ENCODE results near the gene AGAP1. TPM values are rescaled to one million over a fixed set of nuclear protein-coding genes. Genes with fewer than 3 reads are reported as not detected.

AGAP1 gene
- total and polyA plus RNA-seq, 7 donors, result 10.8 to 42.7 (median 18.6) TPM

- Histone ChIP-seq H3K36me3 (peaks cover 13 to 54% (median 17%) of the 10 kb centered on the region in 4 donors), H3K27ac (no peak overlapping the region), H3K9me3 (no peaks in the 10 kb centered on the region), H3K4me1 (peaks cover 0 to 9% (median 0%) of the 10 kb centered on the region in 4 donors), H3K4me3 (no peak overlapping the region), H3K27me3 (no peaks in the 10 kb centered on the region)
- intact Hi-C loops (cut with DNase I), result no loop called here
- no peak for DNase-seq
- WGBS, 2 donors, result 83 to 92% methylated on average over 6 of the region's 6 CpGs
- TF ChIP-seq EP300 (IDR thresholded peaks at IDR 0.05), result no peak
- TF ChIP-seq POLR2AphosphoS5 (IDR thresholded peaks at IDR 0.05), result no peak
- TF ChIP-seq, protein P1, sequence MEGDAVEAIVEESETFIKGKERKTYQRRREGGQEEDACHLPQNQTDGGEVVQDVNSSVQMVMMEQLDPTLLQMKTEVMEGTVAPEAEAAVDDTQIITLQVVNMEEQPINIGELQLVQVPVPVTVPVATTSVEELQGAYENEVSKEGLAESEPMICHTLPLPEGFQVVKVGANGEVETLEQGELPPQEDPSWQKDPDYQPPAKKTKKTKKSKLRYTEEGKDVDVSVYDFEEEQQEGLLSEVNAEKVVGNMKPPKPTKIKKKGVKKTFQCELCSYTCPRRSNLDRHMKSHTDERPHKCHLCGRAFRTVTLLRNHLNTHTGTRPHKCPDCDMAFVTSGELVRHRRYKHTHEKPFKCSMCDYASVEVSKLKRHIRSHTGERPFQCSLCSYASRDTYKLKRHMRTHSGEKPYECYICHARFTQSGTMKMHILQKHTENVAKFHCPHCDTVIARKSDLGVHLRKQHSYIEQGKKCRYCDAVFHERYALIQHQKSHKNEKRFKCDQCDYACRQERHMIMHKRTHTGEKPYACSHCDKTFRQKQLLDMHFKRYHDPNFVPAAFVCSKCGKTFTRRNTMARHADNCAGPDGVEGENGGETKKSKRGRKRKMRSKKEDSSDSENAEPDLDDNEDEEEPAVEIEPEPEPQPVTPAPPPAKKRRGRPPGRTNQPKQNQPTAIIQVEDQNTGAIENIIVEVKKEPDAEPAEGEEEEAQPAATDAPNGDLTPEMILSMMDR (IDR thresholded peaks at IDR 0.05), result no peak
- TF ChIP-seq POLR2A (IDR thresholded peaks at IDR 0.05), result no peak
Observed at GRCh38 chr2:235804676-235805075, 310.8 kb downstream of the AGAP1 start.

- no peak overlapping the region for H3K27ac ChIP-seq
- WGBS, 2 donors, result 91 to 93% methylated on average over 29 of the region's 29 CpGs
- TF ChIP-seq, protein P1 (IDR thresholded peaks at IDR 0.05), result no peak
- TF ChIP-seq EP300 (IDR thresholded peaks at IDR 0.05), result no peak
- no peak for TF ChIP-seq POLR2AphosphoS5 (IDR thresholded peaks at IDR 0.05)
- no peaks in the 10 kb centered on the region for H3K27me3 ChIP-seq
- H3K36me3 ChIP-seq, result peaks cover 0 to 54% (median 6%) of the 10 kb centered on the region in 4 donors
- H3K9me3 ChIP-seq, result no peaks in the 10 kb centered on the region
- DNase-seq, result no peak
- intact Hi-C loops (cut with DNase I), result no loop called here
- peaks cover 0 to 9% (median 0%) of the 10 kb centered on the region in 4 donors for H3K4me1 ChIP-seq
- H3K4me3 ChIP-seq, result no peak overlapping the region
Observed at GRCh38 chr2:235806986-235807750, 313.3 kb downstream of the AGAP1 start.

DNA sequence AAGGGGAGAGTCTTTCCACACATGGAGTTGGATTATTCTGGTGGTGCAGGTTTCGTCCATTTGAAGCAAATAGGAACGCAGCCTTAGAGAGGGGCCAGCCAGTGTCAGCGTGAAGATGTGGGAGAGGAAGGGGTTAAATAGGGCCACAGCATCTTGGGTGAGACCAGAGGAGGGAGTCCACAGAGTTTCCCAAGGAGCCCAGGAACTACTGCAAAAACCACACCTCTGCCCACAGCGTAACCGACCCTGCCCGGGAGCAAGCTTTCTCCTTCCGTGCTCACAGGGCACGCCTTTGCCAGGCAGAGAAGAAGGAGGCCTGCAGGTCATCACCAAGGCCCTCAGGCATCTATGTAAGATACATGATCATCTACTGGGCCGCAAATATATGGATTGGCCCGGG lies 314.5 kb downstream of the AGAP1 start:
- DNase-seq, result no peak
- Histone ChIP-seq H3K4me1 (peaks cover 0 to 9% (median 0%) of the 10 kb centered on the region in 4 donors), H3K9me3 (no peaks in the 10 kb centered on the region), H3K36me3 (peaks cover 0 to 65% (median 6%) of the 10 kb centered on the region in 4 donors), H3K4me3 (no peak overlapping the region), H3K27me3 (no peaks in the 10 kb centered on the region), H3K27ac (no peak overlapping the region)
- intact Hi-C loops (cut with DNase I), result no loop called here
- 93 to 95% methylated on average over 10 of the region's 10 CpGs for WGBS, 2 donors
- TF ChIP-seq, protein P1 (IDR thresholded peaks at IDR 0.05), result no peak
- TF ChIP-seq EP300 (IDR thresholded peaks at IDR 0.05) (no peak), POLR2AphosphoS5 (IDR thresholded peaks at IDR 0.05) (no peak), POLR2A (IDR thresholded peaks at IDR 0.05) (no peak)

DNA sequence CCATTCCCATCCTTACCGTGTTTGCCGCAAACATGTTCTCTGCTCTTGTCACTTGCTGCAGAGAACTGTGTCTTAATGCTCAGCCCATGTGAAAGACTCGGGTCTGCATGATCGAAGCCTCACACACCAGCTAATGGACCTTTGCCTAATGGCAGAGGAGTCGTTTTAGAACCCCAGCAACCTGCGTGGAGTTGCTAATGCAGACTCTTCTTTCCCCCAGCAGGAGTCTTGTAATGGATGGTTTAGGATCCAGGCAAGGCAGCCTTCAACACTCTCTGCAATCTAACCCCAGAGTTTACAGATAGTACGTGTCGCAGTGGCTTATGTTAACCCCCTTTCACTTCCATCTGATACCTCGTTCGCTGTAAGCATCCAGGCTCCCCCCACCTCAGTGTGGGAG lies 316.4 kb downstream of the AGAP1 start:
- peaks cover 0 to 65% (median 6%) of the 10 kb centered on the region in 4 donors for H3K36me3 ChIP-seq
- no peaks in the 10 kb centered on the region for H3K27me3 ChIP-seq

More for the DNA sequence above, 316.4 kb downstream of the AGAP1 start:
- Histone ChIP-seq H3K27ac (no peak overlapping the region), H3K4me3 (no peak overlapping the region), H3K9me3 (no peaks in the 10 kb centered on the region), H3K4me1 (no peaks in the 10 kb centered on the region)
- WGBS, 2 donors, result 83 to 92% methylated on average over 10 of the region's 10 CpGs
- TF ChIP-seq, protein P1 (IDR thresholded peaks at IDR 0.05), result no peak
- TF ChIP-seq EP300 (IDR thresholded peaks at IDR 0.05), result no peak
- TF ChIP-seq POLR2A (IDR thresholded peaks at IDR 0.05), result no peak
- TF ChIP-seq POLR2AphosphoS5 (IDR thresholded peaks at IDR 0.05), result no peak
- intact Hi-C loops (cut with DNase I), result no loop called here
- no peak for DNase-seq

All from sigmoid colon (tissue), 7 donors.